Stimulated activated CD8-positive, alpha-beta memory T cell treated with anti-CD3 and anti-CD28 coated beads, Interleukin-4, amount 100 ng/mL, for 24 hours (primary cell): ENCODE data around the gene NXPH1.

ENCODE experiments used
- DNase-seq: peaks from one replicate; pipeline ENCODE4 v3.0.0-alpha.2; 2020; ENCODE audit warnings: low read depth

Gene NXPH1

DNA sequence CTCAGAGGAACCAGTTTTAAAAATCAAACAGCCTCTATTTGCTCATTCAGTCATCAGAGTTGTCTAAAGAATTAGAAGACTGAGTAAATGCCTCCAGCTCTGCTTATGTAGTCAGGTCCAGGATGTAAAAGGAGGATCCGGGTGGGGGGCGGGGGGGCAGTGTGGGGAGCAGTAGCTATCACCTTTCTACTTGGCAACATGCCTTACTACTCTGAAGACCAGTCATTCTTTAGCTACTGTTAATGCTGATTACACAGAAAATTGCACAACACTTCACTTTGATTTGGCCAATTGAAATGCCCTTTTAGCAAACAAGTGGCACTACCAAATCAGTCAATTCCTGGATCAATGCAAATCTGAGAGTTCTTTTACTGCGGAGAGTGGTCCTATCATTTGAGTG, 164.2 kb downstream of the NXPH1 start:
- DNase-seq: no peak

DNA sequence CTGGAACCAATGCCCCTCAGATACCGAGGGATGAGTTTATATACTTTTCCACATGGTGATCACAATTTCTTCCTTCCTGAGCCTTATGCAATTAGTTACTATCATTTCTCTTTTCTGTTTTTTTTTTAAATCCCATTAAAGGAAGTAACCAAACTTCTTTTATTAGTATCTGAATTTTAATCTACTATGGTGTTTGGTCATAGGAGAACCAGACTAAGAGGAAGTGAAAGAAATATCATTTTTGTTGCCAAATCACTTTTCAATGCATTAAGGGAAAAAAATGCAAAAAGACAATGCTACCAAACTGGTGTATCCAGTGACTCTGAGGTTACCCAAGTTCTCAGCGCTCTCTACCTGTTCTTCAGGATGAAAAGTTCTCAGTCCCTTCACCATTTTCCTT, 167.7 kb downstream of the NXPH1 start:
- no peak for DNase-seq

GRCh38 chr7:8605221-8605620, 171.8 kb downstream of the NXPH1 start:
- DNase-seq: no peak

GRCh38 chr7:8612584-8612983, 179.2 kb downstream of the NXPH1 start:
- no peak for DNase-seq

DNA sequence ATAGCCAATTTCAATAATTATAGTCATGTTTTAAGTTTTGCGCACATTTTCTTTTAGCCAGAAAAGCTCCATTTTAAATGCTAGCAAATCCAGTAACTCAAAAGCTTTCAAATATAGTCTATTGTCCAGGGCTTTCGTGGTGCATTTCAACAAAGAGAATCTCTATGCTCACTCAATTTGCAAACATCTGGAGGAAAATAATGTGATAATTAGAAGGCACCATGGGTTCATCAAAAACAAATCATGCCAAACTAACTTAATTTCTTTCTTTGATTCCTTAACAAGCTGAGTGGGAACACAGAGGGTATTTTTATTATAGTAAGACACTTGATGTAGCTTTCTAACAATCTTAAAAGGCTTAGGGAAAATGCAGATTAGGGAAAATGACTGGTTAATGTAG, 179.8 kb downstream of the NXPH1 start:
- no peak for DNase-seq

DNA sequence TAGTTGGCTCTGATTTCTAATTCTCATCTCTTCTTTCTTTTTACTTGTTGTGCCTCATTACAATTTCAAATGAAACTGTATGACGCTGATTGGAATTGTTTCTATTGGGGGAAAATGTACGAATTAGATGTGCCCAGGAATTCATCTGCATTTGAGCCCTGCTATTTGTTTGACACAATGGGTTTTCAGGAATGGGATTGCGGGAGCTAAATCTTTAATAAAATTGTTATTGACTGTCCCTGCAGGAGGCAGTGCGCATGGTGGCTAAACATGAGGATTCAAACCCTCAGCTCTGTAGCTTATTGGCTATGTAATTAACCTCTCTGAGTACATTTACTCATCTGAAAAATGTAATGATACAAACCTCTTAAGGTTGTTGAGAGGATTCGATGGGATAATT, 181.6 kb downstream of the NXPH1 start:
- no peak for DNase-seq

DNA sequence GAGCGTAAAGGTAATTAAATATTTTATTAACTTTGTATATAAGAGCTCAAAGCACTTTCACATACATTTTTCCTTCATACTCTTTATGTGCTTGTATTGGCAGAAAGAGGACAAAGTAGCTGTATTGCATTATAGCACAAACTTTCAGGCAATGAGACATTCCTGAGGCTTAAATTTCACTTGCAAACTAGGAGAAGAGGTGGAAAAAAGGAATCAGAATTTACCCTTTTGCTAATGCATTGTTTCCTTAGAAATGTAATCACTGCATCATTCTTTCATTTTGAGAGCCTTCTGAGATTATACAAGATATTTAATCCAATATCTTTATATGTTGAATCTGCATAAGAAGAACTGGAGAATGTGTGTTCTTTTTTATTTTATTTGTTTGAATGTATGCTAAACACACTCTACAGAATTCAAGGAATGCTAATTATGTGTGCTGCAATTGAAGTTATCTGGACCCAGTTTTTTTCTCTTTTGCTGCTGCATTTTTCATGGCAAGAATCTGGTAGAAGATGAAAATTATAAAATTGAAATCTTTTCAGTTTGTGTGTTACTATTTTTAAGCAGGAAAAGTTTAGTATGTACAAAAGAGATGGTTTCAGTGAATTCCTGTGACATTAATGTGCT, 185.1 kb downstream of the NXPH1 start:
- DNase-seq: no peak

DNA sequence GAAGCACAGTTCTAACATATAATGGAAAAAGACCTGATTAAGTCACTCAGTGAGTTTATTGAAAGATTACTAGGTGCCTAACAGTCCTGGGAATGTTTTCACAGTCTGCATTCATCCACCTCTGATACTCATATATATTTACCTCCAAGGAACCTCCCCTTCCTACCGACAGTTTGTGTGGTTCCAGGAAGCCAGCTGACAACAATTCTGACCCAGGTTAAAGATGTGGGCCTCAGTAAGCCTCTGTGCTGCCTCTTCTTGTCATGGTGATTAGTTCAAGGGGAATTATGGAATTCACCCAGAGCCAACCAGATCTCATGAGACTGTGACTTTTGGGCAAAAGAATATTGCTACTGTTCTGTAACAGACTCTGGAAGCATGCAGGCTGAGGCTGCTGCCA, 186.8 kb downstream of the NXPH1 start:
- no peak for DNase-seq

- DNase-seq: no peak
Observed at GRCh38 chr7:8625612-8626011, 192.2 kb downstream of the NXPH1 start.

GRCh38 chr7:8627325-8627724, 193.9 kb downstream of the NXPH1 start:
- DNase-seq: no peak

DNA sequence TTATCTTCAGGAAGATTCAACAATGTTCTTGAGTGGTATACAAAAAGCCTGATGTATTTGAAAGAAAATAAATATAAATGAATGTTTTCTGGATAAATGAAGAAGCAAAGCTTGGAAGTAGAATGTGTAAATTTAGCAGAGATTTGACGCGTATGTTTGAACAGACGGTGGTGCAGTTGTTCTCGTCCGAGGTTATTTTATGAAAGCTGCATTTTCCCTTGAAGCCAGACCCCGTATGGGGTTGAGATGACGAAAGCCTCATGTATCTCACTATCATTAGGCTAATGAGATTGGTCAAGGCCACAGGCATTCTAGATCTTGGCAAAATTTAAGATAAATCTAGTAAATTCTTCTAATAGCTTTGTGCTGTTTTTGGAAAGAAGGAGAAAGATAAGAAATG, 195.2 kb downstream of the NXPH1 start:
- DNase-seq: no peak

GRCh38 chr7:8629504-8629903, 196.1 kb downstream of the NXPH1 start:
- no peak for DNase-seq

- no peak for DNase-seq
Observed at GRCh38 chr7:8637322-8637721, 203.9 kb downstream of the NXPH1 start.

DNA sequence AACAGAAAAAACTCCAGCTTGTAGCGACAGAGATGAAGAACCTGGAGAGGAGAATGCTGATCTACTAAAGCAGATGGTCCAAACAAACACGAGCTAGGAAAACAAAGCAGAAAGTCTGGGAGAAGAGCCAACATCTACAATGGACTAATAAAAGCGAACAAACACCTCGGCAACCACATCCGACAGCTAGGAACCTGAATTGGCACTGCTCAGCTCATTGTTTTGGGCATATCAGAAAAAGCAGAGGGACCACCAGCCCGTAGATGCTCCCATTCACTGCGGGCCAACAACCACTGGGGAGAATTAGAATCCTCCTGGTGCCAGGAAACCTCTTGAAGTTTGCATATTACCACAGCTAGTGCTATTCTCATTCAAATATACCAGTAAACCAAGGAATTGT, 204.7 kb downstream of the NXPH1 start:
- DNase-seq: no peak

GRCh38 chr7:8639668-8640067, 206.3 kb downstream of the NXPH1 start:
- no peak for DNase-seq

GRCh38 chr7:8640671-8641070, 207.3 kb downstream of the NXPH1 start:
- DNase-seq: no peak

- no peak for DNase-seq
Observed at GRCh38 chr7:8668627-8669500, 235.5 kb downstream of the NXPH1 start.

DNA sequence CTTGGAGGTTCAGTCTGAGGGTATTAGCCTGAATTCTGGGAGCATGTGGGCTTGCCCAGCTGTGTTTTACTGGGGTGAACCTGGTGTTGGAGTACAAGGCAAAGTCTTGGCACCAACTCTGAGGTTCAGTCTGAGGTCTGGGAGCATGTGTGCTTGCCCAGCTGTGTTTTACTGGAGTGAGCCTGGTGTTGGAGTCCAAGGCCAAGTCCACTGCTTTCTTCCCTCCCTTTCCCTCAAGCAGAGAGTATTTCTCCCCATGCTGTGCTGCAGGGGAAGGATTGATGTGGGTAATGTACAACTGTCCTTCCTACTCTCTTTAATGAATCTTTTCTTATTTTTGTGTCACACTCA, 236.1 kb downstream of the NXPH1 start:
- no peak for DNase-seq

DNA sequence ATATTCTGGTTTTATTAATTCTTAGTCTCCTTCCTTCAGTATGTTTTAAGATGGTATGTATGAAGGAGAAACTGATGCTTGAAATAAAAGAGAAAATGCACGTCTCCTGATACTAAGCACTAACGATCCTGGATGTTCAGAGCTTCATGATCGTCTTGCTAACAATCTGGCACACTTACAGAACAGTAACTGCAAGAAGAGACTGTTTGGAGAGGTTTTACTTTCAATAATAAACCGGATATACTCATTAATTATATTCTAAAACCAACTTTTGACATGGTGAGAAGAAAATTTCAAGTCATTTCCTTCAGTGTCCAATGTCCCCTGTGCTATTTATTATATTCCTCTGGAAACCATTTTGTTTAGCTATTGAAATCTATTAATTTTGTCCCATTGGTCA, 251.0 kb downstream of the NXPH1 start:
- no peak for DNase-seq

- DNase-seq: no peak
Observed at GRCh38 chr7:8699875-8700624, 266.6 kb downstream of the NXPH1 start.

DNA sequence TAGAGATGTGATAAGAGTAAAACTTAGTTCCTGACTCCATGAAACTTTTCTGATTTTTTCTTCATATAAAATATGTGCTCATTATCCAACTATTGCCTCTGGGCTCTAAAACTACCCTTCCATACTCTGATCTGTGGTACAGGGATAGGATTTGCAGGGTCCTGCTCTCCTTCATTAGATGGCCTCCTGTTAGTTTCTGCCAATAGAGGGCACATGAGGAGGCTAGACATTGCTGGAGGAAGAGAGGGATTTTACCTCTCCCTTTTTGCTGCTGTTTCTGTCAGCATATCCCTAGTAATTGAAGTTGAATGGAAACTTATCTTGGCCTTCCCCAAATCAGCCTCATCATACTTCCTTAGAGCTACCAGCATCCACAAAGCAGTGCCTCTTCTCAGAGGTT, 269.4 kb downstream of the NXPH1 start:
- DNase-seq: no peak

DNA sequence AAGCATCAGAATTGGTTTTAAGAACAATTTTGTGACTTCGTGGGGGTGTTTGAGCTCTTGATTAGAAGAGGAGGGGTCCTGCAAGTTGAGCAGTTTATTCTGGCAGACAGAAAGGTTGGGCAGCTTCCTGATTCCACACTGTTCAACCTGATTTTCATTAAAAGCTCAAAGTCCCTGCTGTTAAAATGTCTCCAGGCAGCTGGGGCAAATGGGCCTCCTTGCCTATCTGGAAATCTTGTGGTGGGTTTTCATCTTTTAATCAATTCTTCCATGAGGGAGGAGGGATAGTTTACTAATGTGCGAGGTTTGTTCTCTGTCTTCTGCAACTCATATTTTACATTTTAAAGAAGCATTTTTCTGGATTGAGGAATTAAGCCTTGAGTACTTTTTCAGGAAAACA, 276.7 kb downstream of the NXPH1 start:
- no peak for DNase-seq

- DNase-seq: no peak
Observed at GRCh38 chr7:8714791-8715190, 281.4 kb downstream of the NXPH1 start.
